HG03064 (cell line): ENCODE measurements around the gene CABP2.
"Not testable (repeated sequence)": the region's sequence is repeated elsewhere in the genome, so short reads cannot be mapped to it uniquely, and the experiment has no call there.

Experiments
- ATAC-seq: cut with Tn5 transposase; IDR thresholded peaks from one replicate; pipeline ENCODE4 v1.9.1; 2021; ENCODE audit warnings: low read depth; ENCODE audit not compliant: unreplicated experiment

Gene CABP2

DNA sequence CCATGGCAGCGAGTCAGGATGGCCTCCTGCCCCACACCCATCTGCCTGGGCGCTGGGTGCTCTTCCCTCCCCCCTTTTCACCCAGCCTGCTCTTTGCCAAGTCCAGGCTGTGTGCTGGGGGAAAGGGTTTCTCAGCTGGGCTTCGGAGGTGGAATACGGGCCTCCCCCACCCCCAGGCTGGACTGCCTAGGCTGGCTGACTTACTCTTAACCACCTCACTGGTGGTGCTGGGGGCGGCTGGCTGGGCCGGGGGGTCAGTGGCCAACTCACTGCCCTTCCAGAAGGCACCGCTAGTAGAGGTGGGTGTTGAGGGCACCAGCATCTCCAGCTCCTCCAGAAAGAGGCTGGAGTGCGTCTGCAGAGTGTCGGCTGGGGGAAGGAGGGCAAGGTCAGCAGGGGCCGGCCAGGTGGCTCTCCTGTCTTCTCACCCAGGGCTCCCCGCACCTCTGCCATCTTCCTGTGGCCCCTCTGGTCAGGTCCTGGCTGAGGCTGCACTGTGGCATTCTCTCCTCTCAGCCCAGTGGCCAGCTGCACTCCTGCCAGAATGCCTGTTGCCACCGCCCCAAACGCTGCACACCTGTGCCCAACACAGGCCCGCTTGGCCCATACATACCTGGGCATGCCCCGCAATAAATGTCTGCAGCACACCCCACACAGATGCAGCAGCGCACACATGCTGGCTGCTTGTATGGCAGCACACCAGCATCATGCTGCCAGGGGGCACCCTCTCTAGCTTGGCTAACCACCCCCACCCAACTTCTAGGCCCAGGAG is 27.8 kb downstream of the CABP2 start:
- ATAC-seq: no peak

- no peak for ATAC-seq
These were observed 28.6 kb downstream of the CABP2 start for GRCh38 chr11:67494371-67495233.

DNA sequence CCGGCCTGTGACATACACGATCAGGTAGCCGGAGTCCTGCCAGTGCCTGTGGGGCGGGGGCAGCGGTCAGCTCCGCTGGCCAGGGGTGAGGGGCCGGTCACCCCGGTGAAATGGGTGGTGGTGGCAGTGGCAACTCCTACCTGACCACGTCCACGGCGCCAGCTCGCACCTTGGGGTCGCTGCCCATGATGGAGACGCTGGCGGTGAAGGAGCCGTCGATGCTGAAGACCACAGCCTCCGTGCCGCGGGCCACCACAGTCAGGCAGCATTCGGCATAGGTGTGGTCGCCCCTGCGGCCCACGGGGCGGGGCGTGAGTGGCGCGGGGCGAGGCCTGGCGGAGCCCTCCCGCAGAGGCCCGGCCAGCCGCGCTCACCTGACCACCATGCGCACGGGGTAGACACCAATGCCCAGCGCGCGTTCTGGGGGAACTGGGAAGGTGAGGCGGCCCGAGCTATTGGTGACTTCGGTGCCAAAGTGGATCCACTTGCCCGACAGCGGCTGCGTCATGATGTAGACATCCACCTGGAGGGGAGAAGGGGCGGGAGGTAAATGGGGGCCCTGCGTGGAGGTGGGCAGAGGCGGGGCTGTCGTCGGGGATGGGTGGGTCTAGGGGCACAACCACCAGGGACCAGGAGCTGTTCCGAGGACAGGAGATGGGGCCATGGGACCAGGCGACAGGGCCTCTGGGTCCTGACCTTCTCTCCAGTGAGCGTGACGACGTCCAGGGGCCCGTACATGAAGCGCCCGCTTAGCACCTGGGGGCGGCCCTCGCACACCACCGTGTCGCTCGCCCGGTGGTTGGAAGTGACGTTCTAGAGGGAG is 29.5 kb downstream of the CABP2 start:
- ATAC-seq: no peak

- ATAC-seq: no peak
These were observed 30.3 kb downstream of the CABP2 start for GRCh38 chr11:67492801-67493547.

- ATAC-seq: no peak
These were observed 31.0 kb downstream of the CABP2 start for GRCh38 chr11:67492069-67492727.

DNA sequence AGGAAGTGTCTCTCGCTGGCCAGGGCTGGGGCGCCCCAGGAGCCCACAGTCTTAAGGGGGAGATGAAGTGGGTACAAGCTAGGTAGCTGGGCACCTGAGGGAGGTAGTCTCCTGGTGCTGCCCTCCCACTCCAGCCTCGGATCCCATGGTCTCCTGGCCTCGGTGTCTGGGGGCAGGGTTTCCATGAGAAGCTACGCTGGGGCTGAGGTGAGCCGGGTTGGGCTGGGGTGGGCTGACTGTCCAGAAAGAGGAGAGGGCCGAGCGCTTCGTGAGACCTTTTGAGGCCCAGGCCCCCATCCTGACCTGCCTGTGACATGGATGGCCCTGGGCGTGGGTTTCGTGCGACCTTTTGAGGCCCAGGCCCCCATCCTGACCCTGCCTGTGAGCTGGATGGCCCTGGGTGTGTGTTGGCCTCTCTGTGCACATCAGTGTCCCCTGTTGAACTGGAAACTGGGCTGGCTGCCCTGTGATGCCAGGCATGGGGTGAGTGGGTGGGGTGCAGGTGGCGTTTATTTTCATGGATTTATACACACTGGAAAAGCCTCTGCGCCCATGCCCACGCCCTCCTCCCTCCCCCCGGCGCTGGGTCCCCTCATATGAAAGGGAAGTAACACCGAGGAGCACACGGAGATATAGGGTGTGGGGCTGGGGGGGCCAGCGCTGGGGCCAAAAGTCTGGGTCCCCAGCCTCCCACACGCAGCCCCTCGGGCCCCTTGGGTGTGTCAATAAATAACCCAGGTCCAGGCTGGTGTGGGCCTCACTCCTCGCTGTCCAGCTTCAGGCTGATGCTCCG is 31.8 kb downstream of the CABP2 start:
- ATAC-seq: no peak

DNA sequence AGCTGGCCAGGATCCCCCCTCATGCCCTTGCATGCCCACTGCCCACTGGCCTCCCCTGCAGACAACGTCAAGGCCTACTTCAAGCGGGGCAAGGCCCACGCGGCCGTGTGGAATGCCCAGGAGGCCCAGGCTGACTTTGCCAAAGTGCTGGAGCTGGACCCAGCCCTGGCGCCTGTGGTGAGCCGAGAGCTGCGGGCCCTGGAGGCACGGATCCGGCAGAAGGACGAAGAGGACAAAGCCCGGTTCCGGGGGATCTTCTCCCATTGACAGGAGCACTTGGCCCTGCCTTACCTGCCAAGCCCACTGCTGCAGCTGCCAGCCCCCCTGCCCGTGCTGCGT is 32.5 kb downstream of the CABP2 start:
- no peak for ATAC-seq

GRCh38 chr11:67489885-67490726 is 33.1 kb downstream of the CABP2 start:
- no peak for ATAC-seq

GRCh38 chr11:67489203-67489884 is 33.9 kb downstream of the CABP2 start:
- no peak for ATAC-seq

GRCh38 chr11:67486481-67487195 is 36.6 kb downstream of the CABP2 start:
- ATAC-seq: no peak

- ATAC-seq: not testable (repeated sequence)
These were observed 37.3 kb downstream of the CABP2 start for GRCh38 chr11:67485873-67486361.

- ATAC-seq: no peak
These were observed 38.4 kb downstream of the CABP2 start for GRCh38 chr11:67484847-67485311.

- no peak for ATAC-seq
These were observed 39.2 kb downstream of the CABP2 start for GRCh38 chr11:67483831-67484665.

DNA sequence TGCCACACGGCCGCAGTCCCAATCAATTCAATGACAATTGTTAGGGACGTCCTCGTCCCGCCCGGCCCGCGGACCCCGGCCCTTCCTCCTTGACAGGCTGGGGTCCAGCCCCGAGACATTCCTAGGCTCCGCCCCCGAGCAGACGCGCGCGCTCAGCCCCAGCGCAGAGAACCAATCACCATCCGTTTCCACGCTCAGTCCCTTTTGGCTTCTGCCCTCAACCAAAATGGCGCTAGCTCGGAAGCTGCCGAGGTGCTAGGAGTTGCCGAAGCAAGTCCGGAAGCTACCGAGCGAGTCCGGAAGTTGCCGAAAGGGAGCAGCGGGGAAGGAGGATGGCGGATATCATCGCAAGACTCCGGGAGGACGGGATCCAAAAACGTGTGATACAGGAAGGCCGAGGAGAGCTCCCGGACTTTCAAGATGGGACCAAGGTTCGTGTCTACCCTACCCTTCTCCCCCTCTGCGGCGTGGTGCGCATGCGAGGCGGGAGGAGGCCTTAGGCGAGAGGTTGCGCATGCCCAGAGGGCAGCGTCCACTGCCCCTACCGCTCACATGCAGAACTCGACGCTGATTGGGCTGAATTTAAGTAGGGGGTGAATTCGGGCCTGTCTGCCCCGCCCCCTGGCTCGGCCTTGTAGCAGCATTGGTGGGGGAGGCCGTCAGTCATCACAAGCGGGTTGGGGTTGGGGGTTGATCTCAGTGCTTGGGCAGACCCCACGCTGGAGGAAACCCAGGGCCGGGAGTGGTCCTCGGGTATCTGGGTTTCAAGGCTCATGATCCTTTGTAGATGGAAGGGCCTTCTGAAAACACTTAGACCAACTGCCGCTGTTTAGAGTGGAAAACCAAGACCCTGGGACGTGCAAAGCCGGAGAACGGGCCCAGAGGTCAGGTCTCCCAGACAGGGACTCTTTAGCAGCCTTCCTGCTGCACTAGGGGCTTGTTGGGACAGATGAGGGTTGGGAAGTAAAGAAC is 40.1 kb downstream of the CABP2 start, which contains the start of gene AIP:
Gene AIP, plus strand, starts transcription at position 200 of the 972 bp plus-strand sequence. Its CDS starts 133 bp downstream, at position 333.
- peak; percentile 61 for ATAC-seq
